GM18507 (cell line): ENCODE measurements around the gene ZNF205.

ENCODE experiments used
- DNase-seq: peaks from one replicate; pipeline ENCODE4 v3.0.0; 2011; ENCODE audit warnings: low read depth; ENCODE audit not compliant: insufficient read length; ENCODE audit errors: extremely low spot score
- FAIRE-seq: peaks from 2 replicates; lab custom pipeline; 2011; peaks lifted over from hg19 to GRCh38; lab: Jason Lieb, UNC

ZNF205 gene

DNA sequence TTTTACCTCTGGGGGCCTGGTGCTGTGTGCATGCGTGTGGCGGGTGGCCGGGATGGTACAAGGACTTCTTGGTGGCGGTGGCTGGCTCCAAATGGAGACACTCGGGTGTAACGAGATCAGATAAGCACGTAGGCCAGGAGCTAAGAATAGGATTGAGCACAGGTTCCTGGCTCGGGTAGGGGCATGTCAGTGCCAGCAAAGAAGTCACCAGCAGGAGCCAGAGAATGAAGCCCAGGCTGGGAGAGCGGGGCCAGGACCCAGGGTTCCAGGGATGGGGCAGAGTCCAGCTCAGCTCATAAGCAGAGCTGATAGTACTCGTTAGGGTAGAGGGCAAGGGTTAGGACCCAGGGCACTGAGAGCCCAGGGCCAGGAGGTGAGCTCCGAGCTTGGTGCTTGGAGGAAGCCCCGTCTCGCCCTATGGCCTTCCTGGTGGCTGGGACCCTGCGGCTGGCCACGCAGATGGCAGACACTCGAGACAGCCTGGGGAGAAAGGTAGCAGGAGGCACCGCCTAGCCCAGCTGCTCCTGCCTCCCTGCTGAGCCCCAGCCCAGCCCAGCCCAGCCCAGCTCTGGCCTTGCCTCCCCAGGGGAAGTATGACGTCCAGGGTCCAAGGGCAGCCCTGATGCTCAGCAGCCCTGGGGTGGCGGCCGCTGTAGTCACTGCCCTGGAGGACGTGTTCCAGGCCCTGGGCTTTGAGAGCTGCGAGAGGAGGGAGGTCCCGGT, 31.4 kb downstream of the ZNF205 start:
- FAIRE-seq (no peak), DNase-seq (no peak)

DNA sequence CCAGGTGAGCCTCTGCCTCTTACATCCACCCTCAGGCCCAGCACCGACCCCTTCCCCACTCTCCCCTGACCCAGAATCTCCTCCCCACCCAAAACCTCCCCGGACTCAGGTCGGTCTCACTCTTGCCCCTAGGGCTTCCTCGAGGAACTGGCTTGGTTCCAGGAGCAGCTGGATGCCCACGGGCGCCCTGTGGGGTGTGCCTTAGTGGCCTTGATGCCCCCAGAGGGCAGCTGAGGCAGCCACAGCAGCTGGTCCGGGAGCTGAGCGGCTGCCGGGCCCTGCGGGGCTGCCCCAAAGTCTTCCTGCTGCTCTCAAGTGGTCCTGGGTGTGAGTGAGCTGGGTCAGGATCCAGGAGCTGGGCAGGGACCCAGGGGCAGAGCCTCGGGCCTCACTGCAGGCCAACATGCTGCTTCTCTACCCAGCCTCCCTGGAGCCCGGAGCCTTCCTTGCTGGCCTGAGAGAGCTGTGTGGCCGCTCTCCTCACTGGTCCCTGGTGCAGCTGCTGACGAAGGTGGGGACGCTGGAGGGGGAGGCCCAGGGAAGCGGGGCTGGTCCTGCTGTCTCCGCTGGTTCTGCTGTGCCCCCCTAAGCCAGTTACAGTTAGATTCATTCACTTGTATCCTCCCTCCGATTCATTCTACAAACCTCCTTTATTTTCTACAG, 32.1 kb downstream of the ZNF205 start:
- no peak for FAIRE-seq
- DNase-seq, result no peak

DNA sequence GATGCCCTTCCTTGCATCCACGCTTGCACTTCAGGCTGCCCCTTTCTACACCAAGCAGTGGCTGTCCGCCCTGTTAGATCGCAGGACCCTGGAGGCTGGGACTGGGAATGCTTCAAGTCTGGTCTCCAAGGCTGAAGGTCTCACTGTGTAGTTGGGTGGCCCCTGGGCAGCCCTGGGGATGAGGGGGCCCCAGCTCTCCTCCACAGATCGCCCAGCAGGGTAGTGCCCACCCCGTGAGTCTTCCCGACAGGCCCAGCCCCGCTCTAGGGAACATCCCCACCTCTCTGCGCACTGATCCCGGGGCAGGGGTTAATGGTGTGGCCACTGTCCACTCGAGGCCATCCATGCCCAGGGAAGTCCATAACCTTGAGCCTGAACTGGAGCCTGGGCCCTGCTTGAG, 32.8 kb downstream of the ZNF205 start:
- FAIRE-seq (no peak), DNase-seq (no peak)

DNA sequence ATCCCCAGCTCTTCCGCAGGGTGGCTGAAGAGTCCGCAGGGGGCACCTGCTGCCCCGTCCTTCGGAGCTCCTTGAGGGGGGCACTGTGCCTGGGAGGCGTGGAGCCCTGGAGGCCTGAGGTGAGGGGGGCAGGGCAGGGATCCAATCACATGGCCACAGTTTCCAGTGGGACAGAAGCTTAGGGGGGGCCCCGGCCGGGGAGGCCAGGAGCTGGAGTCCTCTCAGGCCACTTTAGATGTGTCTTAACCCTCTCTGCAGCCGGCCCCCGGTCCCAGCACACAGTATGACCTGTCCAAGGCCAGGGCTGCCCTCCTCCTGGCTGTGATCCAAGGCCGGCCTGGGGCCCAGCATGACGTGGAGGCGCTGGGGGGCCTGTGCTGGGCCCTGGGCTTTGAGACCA, 33.3 kb downstream of the ZNF205 start:
- DNase-seq, result no peak
- FAIRE-seq, result no peak

DNA sequence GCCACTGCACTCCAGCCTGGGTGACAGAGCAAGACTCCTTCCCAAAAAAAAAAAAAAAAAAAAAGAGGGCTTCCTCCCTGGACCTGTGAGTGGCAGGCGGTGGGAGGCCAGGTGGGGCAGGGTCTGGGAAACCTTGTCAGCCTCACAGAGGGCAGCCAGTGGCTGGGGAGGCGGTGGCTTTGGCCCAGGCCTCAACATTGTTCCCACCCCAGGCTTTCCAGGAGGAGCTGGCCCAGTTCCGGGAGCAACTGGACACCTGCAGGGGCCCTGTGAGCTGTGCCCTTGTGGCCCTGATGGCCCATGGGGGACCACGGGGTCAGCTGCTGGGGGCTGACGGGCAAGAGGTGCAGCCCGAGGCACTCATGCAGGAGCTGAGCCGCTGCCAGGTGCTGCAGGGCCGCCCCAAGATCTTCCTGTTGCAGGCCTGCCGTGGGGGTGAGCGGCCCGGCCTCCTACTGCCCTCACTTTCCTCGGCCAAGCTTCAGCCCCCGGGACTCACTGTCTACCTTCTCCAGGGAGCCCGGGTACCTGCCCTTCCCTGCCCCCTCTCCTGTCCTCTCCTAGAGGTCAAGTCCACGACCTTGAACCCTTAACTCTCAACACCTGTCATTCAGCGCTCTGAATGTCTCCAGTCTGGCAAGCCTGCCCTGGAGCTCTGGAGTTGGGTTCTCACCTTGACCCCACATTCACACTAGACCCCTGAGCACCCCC, 34.8 kb downstream of the ZNF205 start:
- DNase-seq, result no peak

DNA sequence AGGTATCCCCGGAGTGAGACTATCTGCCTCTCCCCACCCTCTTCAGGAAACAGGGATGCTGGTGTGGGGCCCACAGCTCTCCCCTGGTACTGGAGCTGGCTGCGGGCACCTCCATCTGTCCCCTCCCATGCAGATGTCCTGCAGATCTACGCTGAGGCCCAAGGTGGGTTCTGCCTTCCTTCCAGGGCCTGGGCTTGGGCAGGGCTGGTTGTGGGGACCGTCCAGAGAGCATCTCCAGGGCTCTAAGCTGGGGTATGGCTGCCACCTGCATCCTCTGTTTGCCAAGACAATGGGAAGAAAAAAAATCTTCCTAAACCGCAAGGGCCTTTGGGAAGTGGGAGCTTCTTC, 35.3 kb downstream of the ZNF205 start:
- no peak for DNase-seq
- no peak for FAIRE-seq

More for the DNA sequence above, 34.8 kb downstream of the ZNF205 start:
- no peak for FAIRE-seq

DNA sequence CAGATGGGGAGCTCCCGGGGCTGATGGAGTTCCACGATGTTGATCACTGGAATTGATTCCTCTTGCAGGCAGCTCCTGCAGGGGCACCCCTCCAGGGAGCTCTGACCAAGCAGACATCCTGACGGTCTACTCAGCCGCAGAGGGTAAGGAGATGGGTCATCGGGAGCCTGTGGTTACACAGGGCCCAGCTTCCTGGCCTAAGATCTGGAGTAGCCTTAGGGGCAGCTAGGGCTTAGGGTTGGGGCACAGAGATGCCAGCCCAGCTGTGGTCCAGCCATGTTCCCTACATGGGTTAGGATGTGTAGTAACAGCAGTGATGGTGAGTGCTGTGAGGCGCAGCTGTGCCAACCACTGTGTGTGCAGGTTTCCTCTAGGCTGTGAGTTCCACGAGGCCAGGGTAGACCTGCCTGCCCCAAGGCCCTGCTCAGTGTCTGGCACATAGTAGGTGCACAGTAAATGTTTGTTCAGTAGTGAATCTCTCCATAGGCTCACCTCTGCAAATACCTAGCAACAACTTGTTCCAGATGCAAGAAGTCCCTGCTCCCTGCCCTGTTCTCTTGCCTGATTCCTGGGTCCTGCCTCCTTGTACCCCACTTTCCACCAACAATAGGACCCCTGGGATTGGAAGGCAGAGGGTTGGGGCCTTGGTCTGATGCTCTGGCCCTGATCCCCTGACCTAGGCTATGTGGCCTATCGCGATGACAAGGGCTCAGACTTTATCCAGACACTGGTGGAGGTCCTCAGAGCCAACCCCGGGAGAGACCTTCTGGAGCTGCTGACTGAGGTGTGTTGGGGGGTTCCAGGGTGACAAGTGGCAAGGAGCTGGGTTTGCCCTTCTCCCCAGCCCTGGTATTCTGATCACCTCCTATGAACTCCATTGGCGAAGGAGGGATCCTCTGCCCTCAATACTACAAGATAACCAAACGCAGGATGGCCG, 36.1 kb downstream of the ZNF205 start:
- FAIRE-seq, result no peak

DNA sequence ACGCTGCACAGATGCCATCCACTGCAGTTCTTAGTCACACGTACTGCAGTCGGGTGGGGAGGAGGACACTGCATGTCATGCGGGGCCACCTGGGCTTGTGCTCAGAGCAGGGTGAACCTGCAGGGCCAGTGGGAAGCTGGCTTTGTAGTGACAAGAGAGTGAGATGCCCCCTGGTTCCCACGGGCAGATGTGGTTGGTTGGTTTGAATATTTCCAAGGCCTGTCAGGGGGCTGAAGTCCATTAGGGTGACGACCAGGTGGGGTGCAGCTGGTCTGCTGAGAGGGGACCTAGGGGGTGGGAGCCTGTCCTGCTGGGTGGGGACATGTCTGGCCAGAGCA, 36.8 kb downstream of the ZNF205 start:
- no peak for FAIRE-seq
- DNase-seq, result no peak

More for the DNA sequence above, 36.1 kb downstream of the ZNF205 start:
- DNase-seq, result no peak

DNA sequence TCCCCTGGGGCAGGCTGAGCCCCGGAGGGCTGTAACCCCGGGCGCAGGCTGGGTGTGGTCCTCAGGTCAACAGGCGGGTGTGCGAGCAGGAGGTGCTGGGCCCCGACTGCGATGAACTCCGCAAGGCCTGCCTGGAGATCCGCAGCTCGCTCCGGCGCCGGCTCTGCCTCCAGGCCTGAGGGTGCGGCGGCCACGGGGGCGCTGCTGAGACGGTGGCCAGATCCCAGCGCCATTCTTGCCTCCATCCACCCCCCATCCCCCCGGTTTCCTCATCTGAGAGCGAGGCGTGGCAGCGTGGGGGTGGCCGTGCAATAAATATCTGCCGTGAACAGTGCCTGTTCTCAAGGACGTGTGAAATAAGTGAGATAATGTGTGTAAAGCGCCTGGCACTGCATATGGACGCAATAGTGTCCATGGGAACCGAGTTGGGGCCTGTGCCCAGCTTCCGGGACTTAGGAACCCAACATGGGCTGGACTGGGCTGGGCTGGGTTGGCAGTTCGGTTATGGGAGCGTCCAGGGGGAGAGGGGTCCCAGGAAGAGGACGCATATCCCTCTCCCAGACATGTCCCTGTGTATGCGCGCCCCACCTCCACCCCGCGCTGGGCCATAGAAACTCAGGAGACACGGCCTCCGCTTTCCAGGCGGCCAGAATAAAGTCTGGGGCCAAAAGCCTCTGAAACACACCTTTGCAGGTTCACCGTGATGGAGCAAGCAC, 37.4 kb downstream of the ZNF205 start:
- DNase-seq (no peak), FAIRE-seq (no peak)

DNA sequence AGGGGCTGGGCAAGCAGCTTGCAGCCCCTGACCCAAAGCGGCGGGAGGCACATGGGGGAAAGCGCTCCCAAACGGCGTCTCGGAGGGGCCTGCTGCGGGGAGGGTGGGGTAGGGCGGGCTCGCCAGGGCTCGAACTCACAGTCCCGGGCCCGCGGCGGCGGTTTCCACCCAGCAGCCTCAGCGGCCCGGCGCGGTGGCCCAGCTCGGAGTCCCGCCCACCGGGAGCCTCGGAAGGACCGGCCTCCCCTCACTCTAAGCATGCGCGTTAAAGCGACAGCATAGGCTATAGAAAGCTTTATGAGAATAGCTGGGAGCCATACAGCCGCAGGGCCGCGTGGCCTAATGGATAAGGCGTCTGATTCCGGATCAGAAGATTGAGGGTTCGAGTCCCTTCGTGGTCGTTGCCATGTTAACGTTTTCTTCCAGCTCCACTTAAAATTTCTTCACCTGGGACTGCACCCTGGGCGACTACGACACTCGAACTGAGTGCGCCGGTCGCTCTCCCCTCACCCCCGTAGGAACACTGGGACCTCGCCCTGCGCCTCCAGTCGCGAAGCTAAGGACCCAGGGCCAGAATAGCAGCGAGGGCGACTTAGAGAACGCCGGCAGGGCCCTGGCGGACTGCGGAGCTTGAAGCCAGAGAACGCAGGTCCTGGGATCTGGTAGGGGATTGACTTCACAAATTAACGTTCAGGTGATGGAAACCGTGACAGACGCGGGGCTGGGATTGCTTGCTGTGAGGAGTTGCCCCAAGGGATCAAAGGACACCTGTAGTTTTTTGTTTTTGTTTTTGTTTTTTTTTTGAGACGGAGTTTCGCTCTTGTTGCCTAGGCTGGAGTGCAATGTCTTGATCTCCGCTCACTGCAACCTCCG, 38.2 kb downstream of the ZNF205 start:
- DNase-seq, result peak; percentile 94
- FAIRE-seq, result peak; percentile 87

DNA sequence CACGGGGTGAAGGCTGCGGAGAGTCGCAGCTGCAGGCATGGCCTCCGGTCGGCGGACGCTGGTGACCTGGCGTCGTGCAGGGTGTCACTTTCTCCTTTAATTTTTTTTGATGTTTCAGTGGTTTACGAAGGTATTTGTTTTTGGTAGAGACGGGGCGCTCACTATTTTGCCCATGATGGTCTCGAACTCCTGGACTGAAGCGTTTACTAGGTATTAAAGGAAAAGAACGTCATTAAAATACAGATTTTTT, 39.6 kb downstream of the ZNF205 start:
- no peak for DNase-seq
- no peak for FAIRE-seq

DNA sequence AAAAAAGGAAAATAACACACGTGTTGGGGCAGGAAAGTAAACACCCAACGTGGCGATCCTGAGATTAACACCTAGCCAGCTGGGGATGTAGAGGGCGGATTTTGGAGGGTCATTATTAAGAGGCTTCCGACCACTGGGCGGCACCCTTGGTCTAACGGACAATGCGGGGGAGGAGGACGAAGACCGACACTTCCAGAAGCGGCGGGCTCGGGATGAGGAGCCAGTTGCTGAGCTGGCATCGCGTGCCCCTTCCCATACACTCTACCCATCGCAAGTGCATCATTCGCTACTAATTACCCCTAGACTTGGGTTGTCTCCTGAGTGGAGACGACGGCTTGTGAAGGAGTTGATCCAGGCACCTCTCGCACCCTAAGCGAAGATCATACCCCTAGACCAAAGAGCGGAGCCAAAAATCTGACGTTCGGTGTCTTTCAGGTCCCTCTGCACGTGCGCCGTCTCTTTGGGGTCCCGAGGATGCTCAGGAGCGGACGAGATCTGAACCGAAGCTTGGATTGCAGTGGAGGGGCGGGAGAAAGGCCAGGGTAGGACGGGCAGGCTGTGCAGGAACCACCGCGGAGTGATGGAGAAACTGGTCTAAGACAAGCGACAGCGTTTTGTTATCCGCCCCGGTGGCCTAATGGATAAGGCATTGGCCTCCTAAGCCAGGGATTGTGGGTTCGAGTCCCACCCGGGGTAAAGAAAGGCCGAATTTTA, 40.0 kb downstream of the ZNF205 start:
- FAIRE-seq, result no peak

DNA sequence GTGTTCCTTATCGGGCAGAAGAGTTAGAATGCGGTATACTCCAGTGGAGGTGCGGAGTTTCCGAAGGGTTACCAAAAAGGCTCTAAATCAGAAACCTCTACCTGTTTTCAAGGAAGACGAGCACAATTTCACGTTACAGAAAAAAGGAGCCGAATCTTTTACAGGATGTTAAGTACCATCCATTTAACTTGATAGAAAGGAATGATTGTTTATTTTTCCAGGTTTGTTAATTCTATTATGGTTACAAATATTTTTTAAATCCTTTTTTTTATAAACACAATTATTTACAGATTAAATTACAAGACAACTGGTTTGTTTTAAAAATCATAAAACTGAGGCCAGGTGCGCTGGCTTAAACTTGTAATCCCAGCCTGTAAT, 40.6 kb downstream of the ZNF205 start:
- FAIRE-seq (no peak), DNase-seq (no peak)

More for the DNA sequence above, 40.0 kb downstream of the ZNF205 start:
- no peak for DNase-seq

DNA sequence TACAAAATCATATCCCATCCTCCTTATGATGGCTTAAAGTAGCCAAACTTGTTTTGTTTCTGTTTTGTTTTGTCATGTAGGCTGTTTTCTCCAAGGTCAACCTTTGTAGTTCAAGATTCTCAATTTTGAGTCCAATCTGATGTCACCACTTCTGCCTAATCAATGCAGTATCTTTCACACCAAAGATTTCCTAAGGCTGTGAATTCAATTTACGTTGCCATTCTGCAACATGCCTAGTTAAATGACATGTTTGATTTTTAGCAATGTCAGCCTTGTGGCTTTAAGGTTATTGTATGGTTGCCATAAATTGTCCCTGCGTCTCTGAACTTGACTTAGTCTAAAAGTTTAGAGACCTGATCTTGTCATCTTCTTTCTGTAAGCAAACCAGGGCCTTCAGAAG, 42.8 kb downstream of the ZNF205 start:
- DNase-seq (no peak), FAIRE-seq (no peak)

DNA sequence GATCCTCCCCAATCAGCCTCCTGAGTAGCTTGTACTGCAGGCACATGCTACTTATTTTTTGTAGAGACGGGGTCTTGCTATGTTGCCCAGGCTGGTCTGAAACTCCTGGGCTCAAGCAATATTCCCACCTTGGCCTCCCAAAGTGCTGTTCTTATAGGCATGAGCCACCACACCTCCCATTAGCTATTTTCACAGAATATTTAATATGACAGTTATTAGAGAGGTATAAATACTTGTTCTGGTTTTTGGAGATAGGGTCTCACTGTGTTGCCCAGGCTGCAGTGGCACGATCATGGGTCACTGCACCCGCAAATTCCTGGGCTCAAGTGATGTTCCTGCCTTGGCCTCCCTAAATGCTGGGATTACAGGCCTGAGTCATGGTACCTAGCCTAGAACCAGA, 43.6 kb downstream of the ZNF205 start:
- no peak for FAIRE-seq
- DNase-seq, result no peak

DNA sequence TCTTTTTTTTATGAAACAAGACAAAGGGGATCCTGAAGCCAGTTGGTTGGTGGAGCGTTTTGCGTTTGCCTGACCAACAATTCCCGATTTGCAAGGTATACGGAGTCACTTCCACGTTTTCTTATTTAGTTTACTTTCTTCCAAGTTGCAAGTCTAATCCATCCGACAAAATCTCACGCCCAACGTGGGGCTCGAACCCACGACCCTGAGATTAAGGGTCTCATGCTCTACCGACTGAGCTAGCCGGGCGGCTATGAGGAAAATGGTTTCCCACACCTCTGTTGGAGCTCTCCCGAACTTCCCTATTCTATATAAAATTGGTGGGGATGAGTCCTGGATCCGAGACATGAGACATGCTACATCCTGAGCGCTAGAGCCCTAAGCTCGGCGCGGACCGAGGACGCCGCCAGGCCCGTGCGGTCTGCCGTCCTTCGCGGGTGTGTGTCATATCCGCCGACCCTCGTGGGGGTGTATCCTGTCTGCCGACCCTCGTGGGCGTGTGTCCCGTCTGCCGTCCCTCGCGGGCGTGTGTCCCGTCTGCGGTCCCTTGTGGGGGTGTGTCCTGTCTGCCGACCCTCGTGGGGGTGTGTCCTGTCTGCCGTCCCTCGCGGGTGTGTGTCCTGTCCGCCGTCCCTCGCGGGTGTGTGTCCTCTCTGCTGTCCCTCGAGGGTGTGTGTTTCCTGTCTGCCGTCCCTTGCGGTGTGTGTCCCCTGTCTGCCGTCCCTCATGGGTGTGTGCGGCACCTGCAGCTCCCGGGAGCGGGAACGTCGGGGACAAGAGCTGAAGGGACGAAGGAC, 45.0 kb downstream of the ZNF205 start:
- DNase-seq, result no peak
- no peak for FAIRE-seq

DNA sequence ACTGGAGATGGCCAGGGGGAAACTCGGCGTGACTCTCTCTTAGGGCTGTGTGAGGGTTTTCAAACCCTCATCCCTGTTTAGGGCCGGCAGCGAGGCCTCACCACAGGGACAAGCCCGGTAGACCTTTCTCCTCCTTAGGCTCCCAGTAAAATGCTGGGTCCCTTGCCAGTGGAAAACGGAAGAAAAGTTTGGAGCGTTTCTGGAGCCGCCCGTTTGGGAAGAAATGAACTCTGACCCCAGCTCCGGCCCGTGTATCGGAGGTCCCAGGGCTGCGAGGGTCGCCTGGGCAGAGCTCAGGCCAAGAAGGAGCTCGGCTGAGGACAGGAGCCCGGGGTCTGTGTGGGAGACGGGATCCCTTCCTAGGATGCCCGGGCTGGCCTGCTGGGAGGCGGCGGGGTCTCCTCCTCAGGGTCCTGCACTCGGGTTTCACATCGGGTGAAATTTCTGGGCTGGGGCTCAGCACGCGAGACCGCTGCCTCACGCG, 45.7 kb downstream of the ZNF205 start:
- no peak for DNase-seq

More for the DNA sequence above, 45.7 kb downstream of the ZNF205 start:
- FAIRE-seq, result no peak
